Activated naive CD8-positive, alpha-beta T cell treated with anti-CD3 and anti-CD28 coated beads for 36 hours (primary cell): Measurements from ENCODE around the gene MKI67. TPM values are rescaled to one million over a fixed set of nuclear protein-coding genes. Genes with fewer than 3 reads are reported as not detected.
"Not testable (repeated sequence)": the region's sequence is repeated elsewhere in the genome, so short reads cannot be mapped to it uniquely, and the experiment has no call there.

Experiments
- DNase-seq: peaks from one replicate; pipeline ENCODE4 v3.0.0; 2021
- H3K27ac Mint-ChIP-seq: one replicate; pipeline ENCODE4 v1.8.0; 2022; ENCODE audit warnings: mild to moderate bottlenecking, moderate library complexity, mixed read lengths
- H3K27me3 Mint-ChIP-seq: one replicate; pipeline ENCODE4 v1.8.0; 2022; ENCODE audit warnings: mild to moderate bottlenecking, mixed read lengths
- H3K36me3 Mint-ChIP-seq: one replicate; pipeline ENCODE4 v1.8.0; 2021; ENCODE audit warnings: mild to moderate bottlenecking, mixed read lengths
- H3K4me1 Mint-ChIP-seq: one replicate; pipeline ENCODE4 v1.8.0; 2021; ENCODE audit warnings: mixed read lengths
- H3K4me3 Mint-ChIP-seq: one replicate; pipeline ENCODE4 v1.8.0; 2022; ENCODE audit warnings: mild to moderate bottlenecking, moderate library complexity, mixed read lengths
- H3K9me3 Mint-ChIP-seq: one replicate; pipeline ENCODE4 v1.8.0; 2022; ENCODE audit warnings: mixed read lengths
- total RNA-seq, 2 experiments: library from RNA; stranded (reverse); gene quantifications; one replicate each; pipeline ENCODE4 v1.2.3, GENCODE V29; 2021

Gene MKI67
- total RNA-seq, 2 experiments from 2014 or later = 196 to 210 TPM

GRCh38 chr10:128158021-128158795 lies 32.0 kb upstream of the MKI67 start:
- Mint-ChIP-seq H3K27ac (no peak overlapping the region), H3K27me3 (no peaks in the 10 kb centered on the region), H3K4me1 (peaks cover 6% of the 10 kb centered on the region), H3K4me3 (no peak overlapping the region), H3K36me3 (no peaks in the 10 kb centered on the region), H3K9me3 (no peaks in the 10 kb centered on the region)
- no peak for DNase-seq

DNA sequence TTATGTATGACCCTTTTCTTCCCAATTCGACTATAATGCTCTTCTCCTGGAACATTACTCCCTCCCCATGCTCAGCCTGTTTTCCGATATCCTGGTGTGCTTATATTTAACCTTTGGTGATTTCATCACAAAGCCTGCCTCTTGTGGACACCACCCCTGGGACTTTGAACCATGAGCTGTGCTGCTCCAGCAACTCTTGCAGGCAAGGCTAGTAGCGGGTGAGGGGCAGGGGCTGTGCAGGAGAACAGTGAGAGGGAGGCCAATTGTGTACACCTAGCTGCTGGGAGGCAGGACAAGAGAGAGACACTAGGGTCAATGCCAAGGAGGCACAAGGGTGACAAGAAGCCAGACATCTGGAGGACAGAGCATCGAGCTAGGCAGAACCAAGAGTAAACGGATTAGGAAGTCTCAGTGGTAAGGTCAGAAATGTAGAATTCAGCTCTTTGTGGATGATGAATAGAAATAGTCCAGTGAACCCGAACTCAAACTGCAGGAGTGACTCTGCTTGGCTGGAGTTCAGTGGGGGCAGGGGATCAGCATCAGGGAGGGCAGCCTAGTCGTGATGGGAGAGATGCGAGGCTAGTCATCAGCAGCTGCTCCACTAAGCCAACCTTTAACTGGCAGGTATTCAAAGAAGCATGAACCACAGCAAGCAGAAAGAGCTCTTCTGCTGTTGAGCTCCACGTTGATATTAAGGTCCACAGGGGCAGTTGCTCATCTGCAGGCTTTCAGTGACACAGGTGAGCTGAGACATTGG lies 31.0 kb upstream of the MKI67 start:
- Mint-ChIP-seq H3K36me3 (no peaks in the 10 kb centered on the region), H3K9me3 (no peaks in the 10 kb centered on the region), H3K4me3 (no peak overlapping the region), H3K4me1 (peaks cover 6% of the 10 kb centered on the region), H3K27me3 (no peaks in the 10 kb centered on the region), H3K27ac (no peak overlapping the region)
- no peak for DNase-seq

DNA sequence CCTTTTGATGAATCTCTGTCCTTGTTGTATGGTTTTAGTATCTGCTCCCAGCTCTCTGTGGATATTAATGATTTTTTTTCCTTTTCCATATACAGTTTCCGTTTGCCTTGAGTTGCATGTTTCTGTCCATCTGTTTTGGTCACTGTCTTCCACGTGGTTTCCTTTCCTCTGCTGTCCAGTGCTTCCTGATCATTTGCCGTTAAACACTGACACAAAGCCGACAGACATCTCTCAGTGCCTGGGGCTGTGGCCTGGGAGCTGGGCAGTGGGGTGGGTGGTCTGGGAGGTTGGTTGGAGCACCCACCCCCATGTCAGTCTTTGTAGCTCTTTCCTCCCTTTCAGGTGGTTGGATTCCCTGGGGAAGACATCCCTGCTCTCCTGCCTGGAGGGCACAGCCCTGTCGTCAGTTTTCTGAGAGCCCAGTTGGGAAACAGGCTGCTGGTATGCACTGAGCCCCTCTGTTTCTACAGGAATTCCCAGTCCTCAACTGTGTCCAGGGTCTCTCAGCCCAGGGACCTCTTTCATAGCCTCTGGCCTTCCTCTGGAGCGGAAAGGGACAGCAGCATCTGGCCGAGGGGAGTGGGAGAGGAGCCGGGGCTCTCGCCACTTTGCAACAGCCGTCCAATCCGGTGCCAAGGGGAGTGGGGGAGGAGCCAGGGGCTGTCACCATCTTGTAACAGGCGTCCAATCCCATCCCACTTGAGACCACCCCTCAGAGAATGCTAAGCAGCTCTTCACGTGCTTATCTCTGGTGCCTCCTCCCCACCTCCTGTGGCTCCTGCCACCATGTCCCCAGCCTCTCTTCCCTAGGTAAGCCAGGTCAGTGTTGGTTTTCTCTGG lies 26.7 kb upstream of the MKI67 start:
- no peaks in the 10 kb centered on the region for H3K36me3 Mint-ChIP-seq
- no peaks in the 10 kb centered on the region for H3K4me1 Mint-ChIP-seq
- no peak for DNase-seq
- no peak overlapping the region for H3K4me3 Mint-ChIP-seq
- H3K27me3 Mint-ChIP-seq = no peaks in the 10 kb centered on the region
- H3K27ac Mint-ChIP-seq = no peak overlapping the region
- H3K9me3 Mint-ChIP-seq = no peaks in the 10 kb centered on the region

GRCh38 chr10:128151031-128151430 lies 24.8 kb upstream of the MKI67 start:
- peaks cover 11% of the 10 kb centered on the region for H3K4me1 Mint-ChIP-seq
- H3K27ac Mint-ChIP-seq = no peak overlapping the region
- H3K27me3 Mint-ChIP-seq = no peaks in the 10 kb centered on the region
- peak overlapping the region; percentile 26 for H3K4me3 Mint-ChIP-seq
- peaks cover 8% of the 10 kb centered on the region for H3K9me3 Mint-ChIP-seq
- DNase-seq = no peak
- peaks cover 3% of the 10 kb centered on the region for H3K36me3 Mint-ChIP-seq

DNA sequence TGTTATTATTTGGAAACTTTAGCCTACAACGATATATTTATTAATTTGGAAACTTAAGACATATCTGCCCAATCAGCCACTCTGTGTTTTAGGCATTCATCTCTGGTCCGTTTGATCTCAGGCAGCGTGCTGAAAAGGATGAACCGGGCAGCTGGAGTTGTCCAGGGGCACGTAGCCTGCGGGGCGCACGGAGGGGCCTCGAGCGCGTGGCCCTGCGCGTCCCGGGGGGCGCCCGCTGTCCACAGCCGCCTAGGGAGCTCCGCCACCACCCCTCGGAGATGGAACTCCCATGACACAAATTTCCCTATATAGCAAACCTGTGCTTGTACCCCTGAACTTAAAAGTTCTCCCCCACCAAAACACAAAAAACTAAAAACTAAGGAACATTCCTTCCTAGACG lies 24.3 kb upstream of the MKI67 start:
- no peak overlapping the region for H3K27ac Mint-ChIP-seq
- H3K4me1 Mint-ChIP-seq = peaks cover 11% of the 10 kb centered on the region
- H3K36me3 Mint-ChIP-seq = peaks cover 3% of the 10 kb centered on the region
- H3K9me3 Mint-ChIP-seq = peaks cover 11% of the 10 kb centered on the region
- no peaks in the 10 kb centered on the region for H3K27me3 Mint-ChIP-seq
- no peak for DNase-seq
- H3K4me3 Mint-ChIP-seq = peak overlapping the region; percentile 26

GRCh38 chr10:128150045-128150493 lies 23.8 kb upstream of the MKI67 start:
- Mint-ChIP-seq H3K27me3 (no peaks in the 10 kb centered on the region), H3K9me3 (peaks cover 11% of the 10 kb centered on the region), H3K4me1 (peaks cover 11% of the 10 kb centered on the region), H3K36me3 (peaks cover 3% of the 10 kb centered on the region), H3K27ac (no peak overlapping the region), H3K4me3 (peak overlapping the region; percentile 54)
- DNase-seq = peak; percentile 83

DNA sequence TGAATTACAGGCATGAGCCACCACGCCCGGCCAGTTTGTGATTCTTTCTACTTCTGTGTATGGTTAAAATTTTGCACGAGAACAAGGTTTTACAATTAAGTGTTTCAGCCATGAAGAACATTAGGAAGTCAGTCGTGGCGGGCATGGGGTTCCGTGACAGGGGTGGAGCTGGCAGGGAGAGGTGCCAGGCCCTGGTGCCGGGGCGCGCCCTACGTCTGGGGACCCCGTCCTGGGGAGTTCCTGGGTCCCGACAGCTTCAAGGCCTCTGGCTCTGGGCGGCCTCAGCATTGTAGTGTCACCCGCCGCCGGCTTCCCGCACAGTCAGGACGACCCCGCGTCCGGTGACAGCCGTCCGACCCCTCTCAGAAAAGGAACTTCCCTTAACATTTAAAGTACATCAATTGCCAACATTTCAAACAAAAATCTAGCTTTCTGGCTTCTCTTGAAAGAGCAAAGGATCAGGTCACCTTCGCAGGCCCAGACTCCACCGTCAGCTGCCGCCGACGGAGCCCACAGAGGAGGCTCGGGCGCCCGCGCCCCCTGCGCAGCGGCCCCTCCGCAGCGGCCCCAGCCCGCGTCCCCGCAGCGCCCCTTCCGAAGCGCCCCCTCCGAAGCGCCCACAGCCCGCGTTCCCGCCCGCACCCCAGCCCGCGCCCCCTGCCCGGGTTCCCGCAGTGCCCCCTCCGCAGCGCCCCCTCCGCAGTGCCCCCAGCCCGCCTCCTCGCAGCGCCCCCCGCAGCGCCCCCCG lies 23.2 kb upstream of the MKI67 start:
- H3K4me1 Mint-ChIP-seq = peaks cover 13% of the 10 kb centered on the region
- DNase-seq = no peak
- H3K27ac Mint-ChIP-seq = no peak overlapping the region
- peaks cover 11% of the 10 kb centered on the region for H3K9me3 Mint-ChIP-seq
- H3K4me3 Mint-ChIP-seq = peak overlapping the region; percentile 61
- H3K27me3 Mint-ChIP-seq = no peaks in the 10 kb centered on the region
- peaks cover 3% of the 10 kb centered on the region for H3K36me3 Mint-ChIP-seq

- Mint-ChIP-seq H3K36me3 (peaks cover 3% of the 10 kb centered on the region), H3K27me3 (no peaks in the 10 kb centered on the region), H3K4me3 (no peak overlapping the region), H3K27ac (no peak overlapping the region), H3K9me3 (peaks cover 11% of the 10 kb centered on the region), H3K4me1 (peaks cover 14% of the 10 kb centered on the region)
- no peak for DNase-seq
These were observed 21.4 kb upstream of the MKI67 start for GRCh38 chr10:128147669-128148068.

- peaks cover 11% of the 10 kb centered on the region for H3K9me3 Mint-ChIP-seq
- no peak overlapping the region for H3K4me3 Mint-ChIP-seq
- H3K27ac Mint-ChIP-seq = peak overlapping the region; percentile 35
- no peak for DNase-seq
- peaks cover 3% of the 10 kb centered on the region for H3K36me3 Mint-ChIP-seq
- H3K27me3 Mint-ChIP-seq = no peaks in the 10 kb centered on the region
- peaks cover 14% of the 10 kb centered on the region for H3K4me1 Mint-ChIP-seq
These were observed 20.8 kb upstream of the MKI67 start for GRCh38 chr10:128147064-128147463.

DNA sequence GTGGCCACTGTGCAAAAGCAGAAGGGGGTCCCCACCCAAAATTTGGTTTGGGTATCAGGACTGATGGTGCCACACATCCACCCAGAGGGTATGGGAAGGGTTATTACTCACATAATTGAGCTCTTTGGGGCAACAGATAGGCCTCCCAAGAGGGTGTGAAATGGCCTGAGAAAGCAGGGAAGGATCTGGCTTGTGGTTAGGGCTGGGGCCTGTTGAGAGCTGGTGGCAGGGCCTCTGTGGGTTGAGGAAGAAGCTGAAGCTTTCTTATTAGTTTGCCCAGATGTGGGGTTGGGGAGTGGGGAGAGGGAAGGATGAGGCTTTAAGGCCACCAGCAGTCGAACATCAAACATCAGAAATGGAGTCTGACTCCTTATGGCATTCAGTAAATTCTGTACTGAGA lies 18.3 kb upstream of the MKI67 start:
- no peak for DNase-seq
- no peaks in the 10 kb centered on the region for H3K27me3 Mint-ChIP-seq
- peaks cover 14% of the 10 kb centered on the region for H3K4me1 Mint-ChIP-seq
- no peak overlapping the region for H3K27ac Mint-ChIP-seq
- peaks cover 3% of the 10 kb centered on the region for H3K36me3 Mint-ChIP-seq
- peaks cover 11% of the 10 kb centered on the region for H3K9me3 Mint-ChIP-seq
- no peak overlapping the region for H3K4me3 Mint-ChIP-seq

DNA sequence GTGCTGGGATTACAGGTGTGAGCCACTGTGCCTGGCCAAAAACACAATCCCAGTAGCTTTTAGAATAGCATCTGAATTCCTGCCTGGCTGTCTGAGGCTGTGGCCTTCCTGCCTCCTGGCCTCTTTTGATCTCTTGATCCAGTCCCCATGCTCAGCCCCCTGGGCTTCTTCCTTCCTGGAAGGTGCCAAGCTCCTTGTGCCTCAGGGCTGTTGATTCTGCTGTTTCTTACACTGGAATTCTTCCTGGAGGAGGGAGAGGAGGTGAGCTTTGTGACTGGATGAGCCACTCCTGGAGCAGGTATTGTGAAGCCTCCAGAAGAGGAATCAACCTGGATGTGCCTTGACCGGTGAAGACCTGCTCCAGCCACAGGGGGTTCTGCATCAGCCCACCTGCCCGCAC lies 17.3 kb upstream of the MKI67 start:
- Mint-ChIP-seq H3K4me3 (no peak overlapping the region), H3K36me3 (peaks cover 3% of the 10 kb centered on the region), H3K27ac (no peak overlapping the region), H3K4me1 (peaks cover 14% of the 10 kb centered on the region), H3K27me3 (no peaks in the 10 kb centered on the region), H3K9me3 (peaks cover 11% of the 10 kb centered on the region)
- no peak for DNase-seq

DNA sequence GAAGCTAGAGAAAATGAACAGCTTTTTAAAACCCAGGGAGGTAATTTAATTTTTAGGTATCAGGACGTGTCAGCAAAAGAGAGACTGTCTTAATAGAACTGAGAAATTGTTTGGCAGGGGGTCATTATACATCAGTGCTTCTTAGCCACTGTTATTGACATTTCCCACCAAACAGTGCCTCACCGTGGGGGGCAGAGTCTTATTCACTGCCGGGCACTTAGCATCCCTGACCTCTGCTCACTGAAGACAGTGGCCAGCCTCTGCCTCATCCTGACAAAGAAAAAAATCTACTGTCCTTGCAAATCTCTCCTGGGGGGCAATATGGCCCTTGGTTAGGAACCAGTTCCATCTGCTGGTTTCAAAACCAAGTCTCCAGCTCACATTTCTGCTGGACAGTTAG lies 14.2 kb upstream of the MKI67 start:
- H3K4me1 Mint-ChIP-seq = peaks cover 6% of the 10 kb centered on the region
- no peak overlapping the region for H3K4me3 Mint-ChIP-seq
- DNase-seq = no peak
- no peak overlapping the region for H3K27ac Mint-ChIP-seq
- no peaks in the 10 kb centered on the region for H3K27me3 Mint-ChIP-seq
- H3K36me3 Mint-ChIP-seq = no peaks in the 10 kb centered on the region
- H3K9me3 Mint-ChIP-seq = no peaks in the 10 kb centered on the region

DNA sequence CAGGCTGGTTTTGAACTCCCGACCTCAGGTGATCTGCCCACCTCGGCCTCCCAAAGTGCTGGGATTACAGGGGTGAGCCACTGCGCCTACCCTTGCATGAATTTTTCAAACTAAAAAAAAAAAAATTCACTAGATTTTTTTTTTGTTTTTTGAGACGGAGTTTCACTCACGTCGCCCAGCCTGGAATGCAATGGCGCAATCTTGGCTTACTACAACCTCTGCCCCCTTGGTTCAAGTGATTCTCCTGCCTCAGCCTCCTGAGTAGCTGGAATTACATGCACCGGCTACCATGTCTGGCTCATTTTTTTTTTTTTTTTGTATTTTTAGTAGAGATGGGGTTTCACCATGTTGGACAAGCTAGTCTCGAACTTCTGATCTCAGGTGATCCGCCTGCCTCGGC lies 12.2 kb upstream of the MKI67 start:
- not testable (repeated sequence) for H3K4me1 Mint-ChIP-seq, H3K27ac Mint-ChIP-seq, H3K9me3 Mint-ChIP-seq, DNase-seq, H3K4me3 Mint-ChIP-seq, H3K36me3 Mint-ChIP-seq, H3K27me3 Mint-ChIP-seq

- H3K4me3 Mint-ChIP-seq = no peak overlapping the region
- H3K9me3 Mint-ChIP-seq = no peaks in the 10 kb centered on the region
- H3K27ac Mint-ChIP-seq = no peak overlapping the region
- no peak for DNase-seq
- H3K27me3 Mint-ChIP-seq = peaks cover 4% of the 10 kb centered on the region
- peaks cover 4% of the 10 kb centered on the region for H3K4me1 Mint-ChIP-seq
- H3K36me3 Mint-ChIP-seq = no peaks in the 10 kb centered on the region
These were observed 11.7 kb upstream of the MKI67 start for GRCh38 chr10:128137877-128138276.
